Activated CD8-positive, alpha-beta memory T cell treated with anti-CD3 and anti-CD28 coated beads, Interleukin-2, amount 50 U/mL, for 24 hours (primary cell): ENCODE measurements around the gene ZNF462.
"Not testable (repeated sequence)": the region's sequence is repeated elsewhere in the genome, so short reads cannot be mapped to it uniquely, and the experiment has no call there.

ENCODE experiments used
- DNase-seq: peaks from one replicate; pipeline ENCODE4 v3.0.0-alpha.2; 2020; ENCODE audit errors: extremely low read depth

Gene ZNF462

DNA sequence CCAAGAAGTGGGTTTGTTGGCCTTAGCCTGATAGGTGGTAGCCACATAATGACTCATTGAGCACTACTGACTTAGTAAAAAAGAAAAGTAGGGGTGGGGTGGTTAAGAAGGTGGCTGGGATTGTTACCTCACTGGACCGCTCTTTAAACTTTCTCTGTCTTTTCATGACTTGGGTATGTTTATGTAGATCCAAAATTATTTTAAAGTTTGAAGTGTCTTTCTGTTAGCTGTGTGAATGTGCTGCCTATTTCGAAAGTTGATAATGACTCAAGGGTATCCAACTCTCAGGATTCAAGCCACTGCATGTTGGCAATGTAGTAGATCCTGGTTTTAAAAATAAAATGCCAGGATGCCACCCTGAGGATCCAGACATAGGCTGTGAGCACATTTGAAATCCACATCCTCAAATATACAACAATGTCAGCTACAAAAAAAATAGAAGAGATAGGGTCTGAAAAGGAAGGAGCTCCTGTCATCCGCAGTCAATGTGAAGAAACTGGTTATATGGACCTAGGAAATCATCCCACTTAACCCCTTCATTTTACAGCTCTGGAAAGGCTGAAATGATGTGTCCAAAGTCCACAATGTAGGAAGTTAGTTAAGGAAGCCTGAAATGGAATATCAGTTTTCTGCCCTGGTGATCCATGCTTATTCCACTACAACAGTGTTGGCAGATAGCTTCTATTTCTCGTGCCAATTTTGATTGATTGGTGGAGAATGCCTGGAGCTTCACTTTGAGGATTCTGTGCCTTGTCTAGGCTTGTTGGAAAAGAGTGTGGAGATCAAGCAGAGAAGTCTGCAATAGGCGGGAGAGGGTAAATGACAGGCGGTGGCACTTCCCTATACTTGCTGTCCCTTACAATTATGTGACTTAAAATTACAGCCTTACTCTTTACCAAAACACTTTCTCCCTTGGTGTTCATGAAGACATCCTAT lies 23.4 kb downstream of the ZNF462 start:
- DNase-seq = no peak

DNA sequence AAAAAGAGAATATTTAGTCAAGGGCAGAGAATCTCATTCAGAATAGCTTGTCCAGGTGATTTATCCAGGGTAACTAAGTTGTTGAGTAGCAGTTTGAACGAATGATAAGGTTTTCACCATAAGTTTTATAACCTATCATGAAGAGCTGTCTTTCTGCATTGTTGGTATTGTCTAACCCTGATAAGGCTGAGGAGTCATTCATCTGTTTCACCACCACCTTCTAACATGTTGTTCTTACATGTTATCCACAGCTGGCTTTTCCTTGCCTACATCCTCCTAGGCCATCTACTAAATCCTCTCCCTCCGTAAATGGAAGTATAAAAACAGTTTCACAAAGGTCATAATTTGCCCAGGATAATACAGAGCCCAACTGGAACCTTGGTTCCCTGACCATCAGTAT lies 24.1 kb downstream of the ZNF462 start:
- DNase-seq = no peak

DNA sequence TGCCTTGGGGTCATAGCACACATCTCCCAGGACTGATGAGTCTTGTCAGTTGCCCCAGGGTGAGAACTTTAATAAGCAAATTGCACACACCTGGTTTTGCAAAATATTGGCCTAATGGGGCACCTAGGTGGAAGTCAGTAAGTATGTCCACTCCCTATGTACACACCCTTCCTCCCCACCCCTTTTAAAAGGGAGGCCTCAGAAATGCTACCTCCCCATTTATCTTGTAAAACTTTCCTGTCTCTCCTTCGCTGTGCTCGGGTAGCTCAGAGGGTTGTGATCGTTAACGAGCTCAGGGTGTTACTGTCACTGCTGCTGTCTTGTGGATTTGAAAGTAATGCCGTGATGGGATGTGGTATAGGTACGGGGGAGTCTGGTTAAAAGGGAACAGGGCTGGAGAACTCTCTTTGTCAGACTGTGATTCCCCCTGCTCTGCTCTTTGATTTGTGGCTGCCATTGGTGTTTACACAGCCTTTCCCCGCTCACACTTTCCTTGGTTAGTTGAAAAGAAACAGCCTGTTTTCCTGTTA lies 26.2 kb downstream of the ZNF462 start:
- no peak for DNase-seq

DNA sequence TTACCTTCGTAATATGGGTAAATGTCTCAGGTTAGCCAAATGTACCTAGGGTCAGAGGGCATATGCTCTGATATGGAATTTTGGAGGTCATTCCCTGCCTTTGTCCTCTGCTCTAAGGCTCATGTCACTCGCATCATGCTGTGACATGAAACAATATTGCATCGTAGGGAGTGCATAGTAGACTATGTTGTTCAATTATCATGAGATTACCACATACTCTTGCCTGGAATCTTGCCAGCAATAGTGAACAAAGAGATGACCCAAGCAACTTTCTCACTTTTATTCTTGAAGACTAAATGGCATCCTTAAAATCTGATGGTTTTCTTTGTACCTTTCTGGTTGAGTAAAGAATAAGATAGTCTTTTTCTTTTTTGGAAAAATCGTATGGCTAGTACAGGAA lies 27.6 kb downstream of the ZNF462 start:
- no peak for DNase-seq

DNA sequence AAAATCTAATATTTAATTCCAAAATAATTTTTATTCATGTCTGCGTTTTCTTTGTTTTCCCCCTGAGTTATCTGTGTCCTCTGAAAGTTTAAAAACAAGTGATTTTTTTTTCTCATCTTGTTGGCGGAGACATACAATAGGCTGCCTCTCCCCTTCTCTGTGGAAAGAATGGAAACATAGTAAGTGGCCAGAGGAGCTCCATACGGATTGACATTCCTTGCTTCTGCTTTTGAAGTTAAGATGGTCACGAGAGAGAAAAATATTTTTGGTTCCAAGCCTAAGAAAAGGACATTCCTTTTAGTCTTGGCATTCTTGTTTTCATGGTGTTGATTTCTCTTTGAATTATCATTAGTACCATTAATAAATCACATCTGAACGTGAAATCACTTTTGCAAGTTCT lies 28.3 kb downstream of the ZNF462 start:
- DNase-seq = no peak

DNA sequence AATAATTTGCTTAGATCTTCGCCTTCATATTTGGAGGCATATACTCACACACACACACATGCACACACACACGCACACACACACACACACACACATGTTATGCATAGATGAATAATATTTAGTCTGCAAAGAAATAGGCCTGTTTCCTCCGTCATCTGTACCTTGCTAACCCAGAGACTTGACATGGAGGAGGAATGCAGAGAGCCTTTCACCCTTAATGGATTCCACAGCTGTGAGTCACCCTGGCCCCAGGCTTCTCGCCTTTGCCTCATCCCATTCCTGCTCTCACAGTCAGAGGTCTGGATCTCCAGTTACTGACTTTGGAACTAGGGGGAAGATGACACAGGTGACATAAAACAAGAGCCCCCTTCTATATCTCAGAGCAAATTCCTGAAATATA lies 29.7 kb downstream of the ZNF462 start:
- no peak for DNase-seq

DNA sequence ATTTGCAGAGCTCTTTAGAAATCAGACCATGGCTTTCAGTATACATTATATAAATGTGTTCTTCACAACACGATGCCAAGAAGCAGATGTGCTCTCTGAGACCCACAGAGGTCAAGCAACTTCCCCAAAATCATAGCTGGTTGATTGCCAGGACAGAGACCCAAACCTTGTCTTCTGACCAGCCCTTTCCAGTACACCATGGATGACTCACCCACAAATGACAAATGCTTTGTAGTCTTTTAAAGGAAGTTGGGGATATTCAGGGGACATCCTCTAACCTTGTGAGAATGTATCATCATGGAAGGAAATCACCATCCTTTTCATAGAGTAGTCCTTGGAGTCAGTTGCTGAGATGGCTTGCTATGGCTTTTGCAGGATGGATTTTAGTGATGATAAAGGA lies 30.1 kb downstream of the ZNF462 start:
- DNase-seq = no peak

DNA sequence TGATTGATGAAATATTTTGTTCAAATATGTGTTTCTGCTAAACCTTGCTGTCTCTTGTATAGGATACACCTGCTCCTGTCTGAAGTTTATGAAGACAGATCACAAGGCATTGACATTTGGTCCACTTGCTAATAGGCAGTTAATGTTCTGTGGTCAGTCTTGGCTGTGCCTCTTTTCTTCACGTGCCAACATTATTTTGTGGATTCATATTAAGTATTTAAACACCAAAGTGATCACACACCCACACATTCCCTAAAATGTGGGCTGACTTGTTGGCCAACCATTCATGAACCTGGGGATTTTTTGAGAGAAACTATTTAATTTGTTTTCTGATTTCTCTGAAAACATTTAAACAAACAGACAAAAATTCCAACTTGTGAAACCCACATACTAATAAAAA lies 33.7 kb downstream of the ZNF462 start:
- no peak for DNase-seq

DNA sequence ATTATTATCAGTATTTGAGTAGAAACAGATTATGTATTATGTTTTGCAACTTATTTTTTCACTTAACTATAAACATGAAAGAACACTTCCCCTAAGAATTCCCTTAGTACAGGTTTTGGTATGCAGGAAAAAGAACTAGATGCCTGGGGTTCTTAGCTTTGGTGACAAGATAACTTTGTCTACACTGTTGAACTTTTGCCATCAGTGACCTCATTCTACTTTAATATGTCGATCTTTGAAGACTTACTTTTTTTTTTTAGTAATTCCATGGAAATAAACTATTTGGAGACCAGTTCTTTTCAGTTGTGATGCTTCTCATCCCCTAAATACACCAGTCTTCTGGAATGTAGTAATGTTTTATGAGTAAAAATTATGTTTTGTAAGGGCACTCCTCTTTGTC lies 34.3 kb downstream of the ZNF462 start:
- no peak for DNase-seq

DNA sequence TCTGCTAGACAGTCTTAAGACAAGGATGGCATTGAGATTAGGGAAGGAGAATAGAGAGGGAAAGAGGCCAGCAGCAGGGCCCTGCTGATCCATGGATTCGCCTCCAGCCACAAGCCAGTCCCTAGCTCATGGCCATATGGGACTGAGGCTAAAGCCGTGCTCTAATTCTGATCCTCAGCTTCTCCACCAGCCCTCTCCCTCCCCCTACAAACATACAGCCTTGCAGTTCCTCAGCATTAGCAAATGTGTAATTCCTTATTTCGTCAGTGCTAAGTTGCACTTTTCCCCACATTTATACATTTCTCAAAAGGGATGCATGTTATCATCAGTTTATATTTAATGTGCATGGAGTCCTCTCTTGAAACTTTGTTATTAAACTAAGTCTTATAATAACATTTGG lies 34.8 kb downstream of the ZNF462 start:
- no peak for DNase-seq

DNA sequence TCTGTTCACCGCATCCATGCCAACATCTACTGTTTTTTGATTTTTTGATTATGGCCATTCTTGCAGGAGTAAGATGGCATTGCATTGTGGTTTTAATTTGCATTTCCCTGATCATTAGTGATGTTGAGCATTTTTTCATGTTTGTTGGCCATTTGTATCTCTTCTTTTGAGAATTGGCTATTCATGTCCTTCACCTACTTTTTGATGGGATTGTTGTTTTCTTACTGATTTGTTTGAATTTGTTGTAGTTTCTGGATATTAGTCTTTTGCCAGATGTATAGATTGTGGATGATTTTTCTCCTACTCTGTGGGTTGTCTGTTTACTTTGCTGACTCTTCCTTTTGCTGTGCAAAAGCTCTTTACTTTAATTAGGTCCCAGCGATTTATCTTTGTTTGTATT lies 37.6 kb downstream of the ZNF462 start:
- not testable (repeated sequence) for DNase-seq

DNA sequence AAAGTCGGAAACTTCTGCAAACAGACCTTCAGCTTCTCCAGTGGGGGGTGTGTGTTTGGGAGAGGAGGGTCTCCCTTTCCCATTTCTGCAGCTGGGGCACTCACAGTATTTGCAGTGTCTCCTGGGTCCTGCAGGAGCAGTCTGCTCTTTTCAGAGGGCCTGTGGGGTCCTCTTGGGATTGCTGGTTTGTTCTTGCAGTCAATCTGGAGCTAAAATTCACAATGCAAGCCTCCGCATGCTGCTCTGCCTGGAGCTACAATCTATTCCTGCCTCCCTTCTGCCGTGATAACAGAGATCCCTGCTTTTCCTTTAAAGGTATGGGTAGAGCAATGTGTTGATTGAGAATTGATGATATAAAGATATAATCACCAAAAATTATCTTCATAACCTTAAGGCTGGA lies 43.2 kb downstream of the ZNF462 start:
- DNase-seq = no peak

DNA sequence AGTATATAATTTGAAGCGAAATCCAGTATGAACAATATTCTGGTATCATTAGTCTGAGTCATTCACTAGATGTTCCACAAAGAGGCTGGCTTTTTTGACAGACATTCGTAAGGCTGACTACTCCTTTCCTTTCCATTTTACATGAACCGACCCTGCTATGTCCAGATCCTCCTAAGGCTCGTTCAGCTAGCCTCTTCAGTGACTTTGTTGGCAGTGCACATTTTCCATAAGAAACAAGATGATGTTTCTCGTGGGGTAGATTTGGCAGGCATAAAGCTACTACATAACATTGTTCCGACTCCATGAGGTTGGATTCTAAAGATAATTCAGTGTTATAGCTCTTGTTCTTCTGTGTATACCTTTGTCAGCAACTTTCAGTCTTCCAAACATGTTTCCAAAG lies 49.0 kb downstream of the ZNF462 start:
- DNase-seq = no peak

DNA sequence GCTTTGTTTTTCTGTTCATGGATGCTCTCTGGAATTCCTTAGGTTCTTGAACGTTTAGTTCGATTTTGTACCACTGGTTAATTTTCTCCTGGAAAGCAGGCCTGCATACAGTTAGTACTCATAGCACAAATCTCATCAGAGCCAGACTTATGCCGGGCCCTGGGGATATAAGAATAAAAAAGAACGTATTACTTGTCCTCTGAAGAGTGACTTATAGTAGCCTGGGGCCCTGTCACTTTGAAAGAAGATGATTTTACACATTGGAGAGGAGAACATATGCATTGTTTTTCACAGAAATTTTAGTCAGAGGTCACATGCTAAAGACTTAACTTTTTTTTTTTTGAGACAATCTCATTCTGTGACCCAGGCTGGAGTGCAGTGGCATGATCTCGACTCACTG lies 50.3 kb downstream of the ZNF462 start:
- DNase-seq = no peak

DNA sequence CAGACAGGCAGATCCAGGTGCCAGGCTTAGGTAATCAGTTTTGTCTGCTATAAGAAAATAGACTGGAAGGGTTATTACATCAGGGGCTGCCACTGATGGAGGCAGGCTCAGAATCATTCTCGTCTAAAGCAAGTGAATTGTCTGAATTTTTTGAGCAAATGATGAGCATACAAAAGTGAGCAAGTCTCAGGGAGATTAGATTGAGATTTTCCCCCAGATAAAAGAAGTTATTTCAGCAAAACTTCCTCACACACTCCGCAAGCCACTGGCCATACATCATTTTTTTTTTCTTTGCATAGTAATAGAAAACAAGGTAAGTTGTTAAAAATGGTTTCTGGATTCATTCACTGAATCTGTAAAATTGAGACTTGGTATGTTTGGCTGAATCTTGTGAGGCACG lies 52.9 kb downstream of the ZNF462 start:
- no peak for DNase-seq

DNA sequence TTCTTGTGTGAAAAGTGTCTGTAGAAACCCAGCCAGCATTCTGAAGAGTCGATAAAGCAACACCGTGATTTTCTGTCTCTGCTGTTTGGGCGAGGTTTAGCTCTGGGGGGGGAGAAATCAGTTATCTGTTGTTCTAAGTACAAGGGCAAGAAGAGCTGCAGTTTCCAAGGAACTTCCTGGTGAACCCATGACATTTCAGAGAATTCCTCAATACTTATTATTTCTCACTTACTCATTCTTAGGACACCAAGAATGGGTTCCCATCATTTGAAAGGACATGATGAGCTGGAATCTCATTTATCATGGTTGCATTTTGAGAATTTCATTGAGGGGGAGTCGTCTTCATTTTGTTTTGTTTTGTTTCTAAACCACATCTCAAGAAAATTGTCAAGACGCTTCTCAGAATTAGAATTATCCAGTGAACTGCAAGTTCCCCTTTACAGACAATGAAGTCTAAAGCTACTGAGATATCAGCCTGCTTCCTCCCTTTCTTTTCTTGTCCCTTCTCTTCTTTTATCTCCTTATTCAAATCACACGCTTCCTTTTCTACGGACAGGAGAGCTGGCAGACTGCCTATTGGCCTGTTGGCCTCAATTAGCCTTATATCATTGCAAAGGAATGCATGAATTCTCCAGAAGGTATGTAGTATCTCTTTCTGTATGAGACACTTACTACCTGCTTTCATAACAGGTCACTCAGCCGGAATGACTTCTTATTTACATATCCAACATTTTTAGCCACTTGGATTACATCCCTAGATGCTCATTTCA lies 53.7 kb downstream of the ZNF462 start:
- DNase-seq = no peak

DNA sequence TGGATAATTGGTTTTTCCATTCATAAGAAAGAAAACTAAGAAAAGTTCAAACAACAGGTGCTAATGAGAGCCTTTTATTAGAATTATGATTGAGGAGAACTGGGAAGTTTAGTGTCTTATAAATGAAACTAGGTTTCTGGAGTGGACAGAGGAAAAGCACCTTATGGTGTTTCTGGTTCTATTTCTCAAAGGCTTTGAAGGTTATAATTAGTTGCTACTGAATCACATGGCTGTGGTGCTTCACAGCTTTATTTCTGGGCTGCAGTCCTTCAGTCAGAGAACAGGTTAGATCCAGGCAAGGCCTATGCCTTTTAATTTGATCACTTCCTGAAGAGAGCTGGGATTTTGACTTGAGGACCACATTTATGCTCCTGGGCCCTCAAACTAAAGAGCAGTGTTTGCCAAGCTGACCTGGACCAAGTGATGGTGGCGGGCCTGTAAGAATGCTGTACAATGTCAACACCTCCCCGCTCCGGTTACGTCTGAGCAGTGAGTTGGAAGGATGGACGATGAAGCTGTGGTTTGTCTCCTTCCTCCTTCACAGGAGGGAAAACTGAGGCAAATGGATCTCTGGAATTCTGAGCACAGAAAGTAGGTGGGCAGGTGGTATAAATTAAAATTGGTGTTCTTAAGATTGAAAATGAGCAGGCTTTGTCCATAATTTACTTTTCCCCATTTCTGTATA lies 56.0 kb downstream of the ZNF462 start:
- DNase-seq = no peak

DNA sequence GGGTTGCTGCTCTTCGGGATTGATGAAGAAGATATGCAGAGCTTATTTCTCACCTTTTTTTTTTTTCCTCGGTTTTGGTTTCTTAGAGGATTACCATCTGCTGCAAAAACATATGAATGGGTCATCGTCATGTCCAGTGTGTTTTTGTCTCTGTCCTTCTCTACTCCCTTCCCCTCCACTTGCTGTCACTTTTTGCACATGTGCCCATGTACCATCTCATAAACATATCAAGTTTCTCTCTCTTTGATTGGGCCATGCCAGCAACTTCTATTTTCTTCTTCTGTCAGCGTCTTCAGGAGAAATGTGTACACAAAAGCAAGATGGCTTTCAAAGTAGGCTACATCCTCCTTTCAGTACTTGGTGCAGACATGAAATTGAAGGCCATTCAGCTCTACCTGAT lies 57.1 kb downstream of the ZNF462 start:
- no peak for DNase-seq

DNA sequence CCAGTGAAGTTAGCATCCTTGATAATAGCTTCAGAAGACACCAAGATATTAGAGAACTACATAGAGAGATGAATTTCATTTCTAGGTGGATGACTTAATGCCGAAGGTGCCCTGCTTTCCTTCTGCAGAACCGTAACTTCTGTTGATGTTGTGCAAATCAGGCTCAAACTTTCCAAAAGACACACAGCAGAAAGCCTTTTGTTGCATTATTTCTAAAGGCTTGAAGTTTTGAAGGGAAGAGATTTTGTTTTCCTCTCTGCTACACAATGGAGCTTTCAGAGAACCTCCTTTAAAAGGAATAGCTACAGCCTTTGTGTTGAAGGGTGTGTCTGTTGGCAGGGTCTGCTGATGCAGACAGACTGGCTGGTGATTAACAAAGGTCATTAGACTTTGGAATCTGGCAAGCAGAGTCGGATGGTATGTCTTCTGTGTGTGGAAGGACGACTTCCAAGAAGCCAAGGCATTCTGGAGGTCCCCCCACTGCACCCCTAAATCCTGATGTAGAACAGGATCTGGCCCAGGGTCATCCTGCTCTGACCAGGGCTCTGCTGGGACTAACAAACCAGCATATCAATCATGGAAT lies 57.8 kb downstream of the ZNF462 start:
- no peak for DNase-seq

DNA sequence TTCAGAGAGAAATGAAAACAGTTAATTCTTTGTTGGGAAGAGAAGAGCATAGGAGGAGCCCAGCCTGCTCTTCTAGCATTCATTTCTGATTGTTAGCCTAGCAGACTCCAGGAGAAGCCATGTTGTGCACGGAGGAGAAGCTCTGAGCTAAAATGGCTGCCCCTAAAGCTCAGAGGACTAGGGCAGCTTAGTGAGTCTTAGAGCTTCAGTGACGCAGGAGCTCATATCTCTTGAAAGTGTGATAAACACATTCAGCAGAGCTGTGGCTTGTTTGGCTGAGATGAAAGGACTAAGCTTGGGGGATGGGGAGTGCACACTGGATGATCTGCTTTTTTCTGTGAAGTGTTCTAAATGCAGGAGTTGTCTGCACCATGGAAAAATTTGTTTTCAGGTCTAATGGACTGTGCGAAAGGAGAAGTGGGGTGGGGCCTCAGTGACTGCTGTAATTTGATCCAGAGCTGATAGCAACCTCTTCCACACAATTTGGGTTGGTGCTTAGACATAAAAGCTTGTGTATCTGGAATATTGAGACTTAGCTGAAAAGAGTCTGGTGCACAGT lies 58.5 kb downstream of the ZNF462 start:
- DNase-seq = no peak

DNA sequence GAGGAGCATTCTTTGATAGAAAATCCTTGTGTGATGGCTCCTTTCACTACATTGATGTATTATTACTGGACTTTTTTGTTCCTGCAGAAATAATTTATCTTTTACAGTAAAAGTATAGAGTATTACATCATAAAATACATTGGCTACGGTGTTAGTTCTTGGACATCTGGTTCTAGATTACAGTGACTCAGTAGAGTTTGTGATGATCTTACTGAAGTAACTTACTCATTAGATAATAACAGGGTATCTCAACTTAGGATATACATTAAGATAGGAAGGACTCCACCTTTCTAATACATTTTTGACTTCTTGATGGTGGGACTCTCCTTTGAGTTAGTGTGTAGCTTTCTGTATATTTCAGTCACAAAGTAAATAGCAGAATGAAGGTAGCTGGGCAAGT lies 59.1 kb downstream of the ZNF462 start:
- no peak for DNase-seq

DNA sequence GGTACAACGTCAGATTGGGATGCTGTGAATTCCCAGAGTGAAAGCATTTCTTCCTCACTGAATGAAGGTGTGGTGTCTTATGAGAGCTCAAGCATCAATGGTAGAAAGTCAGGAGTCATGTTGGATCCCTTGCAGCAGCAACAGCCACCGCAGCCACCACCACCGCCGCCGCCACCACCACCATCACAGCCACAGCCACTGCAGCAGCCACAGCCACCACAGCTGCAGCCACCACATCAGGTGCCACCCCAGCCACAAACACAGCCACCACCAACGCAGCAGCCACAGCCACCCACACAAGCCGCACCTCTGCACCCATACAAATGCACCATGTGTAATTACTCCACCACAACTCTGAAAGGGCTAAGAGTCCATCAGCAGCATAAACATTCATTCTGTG lies 62.4 kb downstream of the ZNF462 start:
- DNase-seq = no peak
